ENCODE data around the gene MAPKAP1.

Gene MAPKAP1

DNA sequence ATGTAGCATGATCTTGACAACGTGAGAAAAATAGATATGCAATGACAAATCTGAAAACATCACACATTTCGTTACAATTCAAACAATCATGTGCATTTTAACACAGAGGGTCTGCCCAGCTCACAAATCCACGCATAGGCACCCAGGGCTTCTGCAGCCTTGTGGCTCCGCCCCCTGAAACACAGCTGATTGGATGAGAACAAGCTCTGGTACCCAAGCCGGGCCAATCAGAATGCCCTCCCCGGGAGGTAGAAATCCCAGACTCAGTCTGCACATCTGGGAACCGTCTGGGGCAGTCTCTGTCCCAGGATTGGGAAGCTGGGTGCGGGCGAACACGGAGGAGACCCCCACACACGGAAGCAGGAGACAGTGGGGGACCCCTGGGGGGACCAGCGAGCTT, 307.8 kb downstream of the MAPKAP1 start:
- TF ChIP-seq, protein P1, sequence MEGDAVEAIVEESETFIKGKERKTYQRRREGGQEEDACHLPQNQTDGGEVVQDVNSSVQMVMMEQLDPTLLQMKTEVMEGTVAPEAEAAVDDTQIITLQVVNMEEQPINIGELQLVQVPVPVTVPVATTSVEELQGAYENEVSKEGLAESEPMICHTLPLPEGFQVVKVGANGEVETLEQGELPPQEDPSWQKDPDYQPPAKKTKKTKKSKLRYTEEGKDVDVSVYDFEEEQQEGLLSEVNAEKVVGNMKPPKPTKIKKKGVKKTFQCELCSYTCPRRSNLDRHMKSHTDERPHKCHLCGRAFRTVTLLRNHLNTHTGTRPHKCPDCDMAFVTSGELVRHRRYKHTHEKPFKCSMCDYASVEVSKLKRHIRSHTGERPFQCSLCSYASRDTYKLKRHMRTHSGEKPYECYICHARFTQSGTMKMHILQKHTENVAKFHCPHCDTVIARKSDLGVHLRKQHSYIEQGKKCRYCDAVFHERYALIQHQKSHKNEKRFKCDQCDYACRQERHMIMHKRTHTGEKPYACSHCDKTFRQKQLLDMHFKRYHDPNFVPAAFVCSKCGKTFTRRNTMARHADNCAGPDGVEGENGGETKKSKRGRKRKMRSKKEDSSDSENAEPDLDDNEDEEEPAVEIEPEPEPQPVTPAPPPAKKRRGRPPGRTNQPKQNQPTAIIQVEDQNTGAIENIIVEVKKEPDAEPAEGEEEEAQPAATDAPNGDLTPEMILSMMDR (IDR thresholded peaks at IDR 0.05; ENCODE audit: insufficient read depth, low read length, missing control alignments), result no peak
- H3K4me3 ChIP-seq (ENCODE audit: low read depth, low read length), result no peak overlapping the region
- ChIA-PET CTCF (interaction anchor here (0.6 to 1.6 kb wide), 2 partner anchors 8 to 15 kb away, joined by 3 to 5 read pairs; no protein-coding TSS in a partner anchor), POLR2A (no interaction called here)
- no peak for DNase-seq (ENCODE audit: low read depth, low spot score)

DNA sequence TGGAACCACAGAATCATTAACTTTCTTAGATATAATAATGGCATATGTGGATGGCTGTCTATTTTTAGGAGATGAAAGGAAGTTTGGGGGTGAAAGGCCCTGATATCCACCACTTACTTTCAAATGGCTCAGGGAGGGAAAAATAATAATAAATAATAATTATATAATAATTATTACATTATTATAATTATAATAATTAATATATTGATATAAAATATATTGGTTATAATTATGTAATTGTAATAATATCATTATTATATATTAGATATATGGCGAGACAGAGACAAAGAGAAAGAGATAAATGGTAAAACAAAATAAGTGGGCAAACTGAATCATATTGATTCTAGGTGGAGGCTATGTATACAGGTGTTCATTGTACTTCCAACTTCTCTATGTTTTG, 308.8 kb downstream of the MAPKAP1 start:
- H3K4me3 ChIP-seq (ENCODE audit: low read depth, low read length), result no peak overlapping the region
- ChIA-PET CTCF (interaction anchor here (1.6 kb wide), 1 partner anchor 9 kb away, joined by 5 read pairs; no protein-coding TSS in a partner anchor), POLR2A (no interaction called here)
- DNase-seq (ENCODE audit: low read depth, low spot score), result no peak
- TF ChIP-seq, protein P1 (IDR thresholded peaks at IDR 0.05; ENCODE audit: insufficient read depth, low read length, missing control alignments), result no peak

DNA sequence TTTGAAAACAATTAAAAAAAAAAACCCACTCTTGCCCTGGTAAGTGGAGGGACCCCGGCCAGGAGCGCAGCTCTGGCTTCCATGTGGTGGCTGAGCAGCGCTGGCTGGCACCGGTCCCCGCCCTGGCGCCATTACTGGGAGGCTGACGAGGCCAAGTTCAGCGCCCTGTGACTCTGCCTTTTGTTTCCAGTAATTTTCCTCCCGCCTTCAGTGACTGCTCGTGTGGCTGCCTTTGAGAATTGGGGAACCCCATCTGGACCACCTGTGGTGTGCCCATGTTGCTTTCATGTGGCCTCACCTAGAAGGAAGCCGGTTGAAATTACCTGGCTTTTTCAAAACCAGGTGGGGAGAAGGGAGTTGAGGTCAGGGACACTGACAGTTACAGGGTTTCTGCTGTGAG, 309.3 kb downstream of the MAPKAP1 start:
- ChIA-PET CTCF (no interaction called here), POLR2A (no interaction called here)
- no peak overlapping the region for H3K4me3 ChIP-seq (ENCODE audit: low read depth, low read length)
- TF ChIP-seq, protein P1 (IDR thresholded peaks at IDR 0.05; ENCODE audit: insufficient read depth, low read length, missing control alignments), result no peak
- DNase-seq (ENCODE audit: low read depth, low spot score), result no peak

DNA sequence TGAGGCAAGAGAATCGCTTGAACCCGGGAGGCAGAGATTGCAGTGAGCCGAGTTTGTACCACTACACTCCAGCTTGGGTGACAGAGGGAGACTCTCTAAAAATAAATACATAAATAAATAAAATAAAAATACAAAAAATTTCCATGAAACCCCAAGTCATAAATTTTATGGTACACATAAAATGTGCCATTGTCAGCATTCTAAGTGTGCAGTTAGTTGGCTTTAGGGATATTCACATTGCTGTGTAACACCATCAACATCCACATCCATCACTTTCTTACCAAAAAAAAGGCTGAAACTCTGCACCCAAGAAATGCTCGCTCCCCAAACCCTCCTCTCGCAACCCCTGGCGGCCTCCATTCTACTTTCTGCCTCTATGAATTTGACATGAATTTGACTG, 310.2 kb downstream of the MAPKAP1 start:
- TF ChIP-seq, protein P1 (IDR thresholded peaks at IDR 0.05; ENCODE audit: insufficient read depth, low read length, missing control alignments), result no peak
- ChIA-PET CTCF (no interaction called here), POLR2A (no interaction called here)
- no peak overlapping the region for H3K4me3 ChIP-seq (ENCODE audit: low read depth, low read length)
- DNase-seq (ENCODE audit: low read depth, low spot score), result no peak

DNA sequence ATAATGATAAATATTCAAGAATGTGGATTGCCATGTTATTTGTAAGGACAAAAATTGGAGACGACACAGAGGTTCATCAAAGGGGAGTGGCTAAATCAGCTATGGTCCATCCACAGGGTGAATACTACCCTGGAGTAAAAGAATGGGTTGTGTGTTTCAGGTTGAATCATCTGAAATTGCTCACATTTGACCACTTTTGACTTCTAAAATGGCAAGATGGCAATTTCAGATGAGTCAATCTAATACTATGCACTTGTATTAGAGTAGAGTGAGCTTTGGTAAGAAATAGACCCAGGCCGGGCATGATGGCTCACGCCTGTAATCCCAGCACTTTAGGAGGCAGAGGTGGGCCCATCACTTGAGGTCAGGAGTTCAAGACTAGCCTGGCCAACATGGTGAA, 313.6 kb downstream of the MAPKAP1 start:
- H3K4me3 ChIP-seq (ENCODE audit: low read depth, low read length), result no peak overlapping the region
- POLR2A ChIA-PET, result no interaction called here
- CTCF ChIA-PET, result no interaction called here
- no peak for DNase-seq (ENCODE audit: low read depth, low spot score)
- TF ChIP-seq, protein P1 (IDR thresholded peaks at IDR 0.05; ENCODE audit: insufficient read depth, low read length, missing control alignments), result no peak

DNA sequence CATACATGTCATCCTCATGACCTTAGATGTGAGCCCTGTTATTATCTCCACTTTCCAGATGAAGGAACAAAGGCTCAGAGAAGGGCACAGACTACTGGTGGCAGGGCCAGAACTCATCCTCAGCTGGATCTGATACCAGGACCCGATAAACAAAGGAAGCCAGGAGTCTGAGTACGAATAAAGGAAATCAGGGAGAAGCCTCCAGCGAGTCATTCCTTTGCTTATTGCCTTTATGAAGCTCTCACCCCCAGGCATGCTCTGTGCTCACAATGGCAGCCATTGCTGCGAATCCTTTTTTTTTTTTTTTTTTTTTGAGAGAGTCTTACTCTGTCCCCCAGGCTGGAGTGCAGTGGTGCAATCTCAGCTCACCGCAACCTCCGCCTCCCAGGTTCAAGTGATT, 315.3 kb downstream of the MAPKAP1 start:
- POLR2A ChIA-PET, result no interaction called here
- DNase-seq (ENCODE audit: low read depth, low spot score), result no peak
- CTCF ChIA-PET, result interaction anchor here (0.6 to 1.1 kb wide), 2 partner anchors 539 to 553 kb away, joined by 3 to 4 read pairs; partner anchors contain the start of gene WDR38
- TF ChIP-seq, protein P1 (IDR thresholded peaks at IDR 0.05; ENCODE audit: insufficient read depth, low read length, missing control alignments), result no peak
- H3K4me3 ChIP-seq (ENCODE audit: low read depth, low read length), result no peak overlapping the region

Measured in AG04449 (cell line).